Choroid plexus epithelial cell (primary cell): Measurements from ENCODE around the gene VAMP2.
A peak's percentile ranks its signal among the peaks of the same experiment; 100 is the strongest.

ENCODE experiments used
- DNase-seq: peaks from one replicate; pipeline ENCODE4 v3.0.0-alpha.2; 2010; ENCODE audit warnings: low read depth
- H3K4me3 ChIP-seq: 2 replicates; pipeline ENCODE4 v1.5.1; 2011; ENCODE audit warnings: low read depth, mild to moderate bottlenecking, control low read depth, low read length, moderate library complexity
- CTCF ChIP-seq: conservative IDR thresholded peaks from 2 replicates; pipeline ENCODE4 v1.5.1; 2011; ENCODE audit warnings: low read depth, mild to moderate bottlenecking, control low read depth, inconsistent platforms, low read length, moderate library complexity

Gene VAMP2

GRCh38 chr17:8192070-8192815 is 29.5 kb upstream of the VAMP2 start:
- peak overlapping the region; percentile 48 for H3K4me3 ChIP-seq
- DNase-seq: peak; percentile 97
- no peak for TF ChIP-seq CTCF

- no peak for DNase-seq
- no peak for TF ChIP-seq CTCF
- peak overlapping the region; percentile 40 for H3K4me3 ChIP-seq
These were observed 27.8 kb upstream of the VAMP2 start for GRCh38 chr17:8190506-8190905.

GRCh38 chr17:8189711-8190477 is 27.1 kb upstream of the VAMP2 start, which contains the start of gene BORCS6:
Gene BORCS6, minus strand, starts transcription at chr17:8190180. Its CDS starts 40 bp downstream, at chr17:8190140.
- peak; percentile 99 for DNase-seq
- TF ChIP-seq CTCF: peak; percentile 2
- H3K4me3 ChIP-seq: peak within 1 kb of the TSS; percentile 85

GRCh38 chr17:8189041-8189710 is 26.4 kb upstream of the VAMP2 start:
- no peak for TF ChIP-seq CTCF
- peak overlapping the region; percentile 85 for H3K4me3 ChIP-seq
- DNase-seq: peak; percentile 42

- peak overlapping the region; percentile 85 for H3K4me3 ChIP-seq
- no peak for DNase-seq
- no peak for TF ChIP-seq CTCF
These were observed 25.6 kb upstream of the VAMP2 start for GRCh38 chr17:8188263-8188839.

GRCh38 chr17:8187517-8188262 is 24.9 kb upstream of the VAMP2 start:
- DNase-seq: peak; percentile 100
- H3K4me3 ChIP-seq: peak overlapping the region; percentile 86
- no peak for TF ChIP-seq CTCF
